ENCODE results near the gene ERVV-1. TPM values are rescaled to one million over a fixed set of nuclear protein-coding genes. Genes with fewer than 3 reads are reported as not detected.
A peak's percentile ranks its signal among the peaks of the same experiment; 100 is the strongest.
"Not testable (repeated sequence)": the region's sequence is repeated elsewhere in the genome, so short reads cannot be mapped to it uniquely, and the experiment has no call there.

ERVV-1 gene, protein sequence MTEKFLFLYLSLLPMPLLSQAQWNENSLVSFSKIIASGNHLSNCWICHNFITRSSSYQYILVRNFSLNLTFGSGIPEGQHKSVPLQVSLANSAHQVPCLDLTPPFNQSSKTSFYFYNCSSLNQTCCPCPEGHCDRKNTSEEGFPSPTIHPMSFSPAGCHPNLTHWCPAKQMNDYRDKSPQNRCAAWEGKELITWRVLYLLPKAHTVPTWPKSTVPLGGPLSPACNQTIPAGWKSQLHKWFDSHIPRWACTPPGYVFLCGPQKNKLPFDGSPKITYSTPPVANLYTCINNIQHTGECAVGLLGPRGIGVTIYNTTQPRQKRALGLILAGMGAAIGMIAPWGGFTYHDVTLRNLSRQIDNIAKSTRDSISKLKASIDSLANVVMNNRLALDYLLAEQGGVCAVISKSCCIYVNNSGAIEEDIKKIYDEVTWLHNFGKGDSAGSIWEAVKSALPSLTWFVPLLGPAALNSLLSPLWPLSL
- total RNA-seq, result not detected

DNA sequence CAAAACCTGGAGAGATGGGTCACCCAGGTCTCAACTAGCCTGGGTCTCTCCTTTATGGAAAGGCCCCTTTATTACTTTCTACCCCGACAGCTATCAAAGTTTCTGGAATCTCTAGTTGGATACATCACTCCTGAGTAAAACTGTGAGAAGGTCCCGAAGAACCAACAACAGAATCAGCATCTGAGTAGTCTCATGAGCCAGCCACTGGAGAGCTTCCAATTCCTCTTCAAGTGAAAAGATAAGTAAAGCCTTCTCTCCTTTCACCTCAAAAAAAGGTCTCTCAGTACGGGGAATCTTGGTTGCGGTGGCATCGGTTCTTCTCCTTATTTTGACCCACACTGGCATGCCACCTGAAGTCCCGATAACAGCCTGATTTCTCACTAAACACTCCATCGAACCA is at the start of gene ERVV-1:
ERVV-1 (plus strand) TSS at position 301 of the 400 bp plus-strand sequence. CDS start 170 bp downstream, outside the sequence.
- no peak for DNase-seq

DNA sequence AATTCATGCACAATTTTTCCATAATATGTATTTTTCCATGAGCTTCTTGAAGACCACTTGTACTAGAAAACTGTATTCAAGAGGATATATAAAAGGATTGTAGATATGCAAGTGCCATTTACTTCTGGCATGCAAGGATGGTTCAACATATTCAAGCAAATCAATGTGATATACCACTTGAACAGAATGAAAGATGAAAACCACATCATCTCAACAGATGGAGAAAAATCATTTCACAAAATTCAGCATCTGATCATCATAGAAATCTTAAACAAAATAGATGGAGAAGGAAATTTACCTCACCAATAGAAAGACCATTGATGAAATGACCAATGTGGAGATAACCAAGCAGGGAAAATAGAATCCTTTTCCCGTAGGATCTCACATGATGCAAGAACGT is 45.9 kb upstream of the ERVV-1 start:
- no peak for DNase-seq

DNA sequence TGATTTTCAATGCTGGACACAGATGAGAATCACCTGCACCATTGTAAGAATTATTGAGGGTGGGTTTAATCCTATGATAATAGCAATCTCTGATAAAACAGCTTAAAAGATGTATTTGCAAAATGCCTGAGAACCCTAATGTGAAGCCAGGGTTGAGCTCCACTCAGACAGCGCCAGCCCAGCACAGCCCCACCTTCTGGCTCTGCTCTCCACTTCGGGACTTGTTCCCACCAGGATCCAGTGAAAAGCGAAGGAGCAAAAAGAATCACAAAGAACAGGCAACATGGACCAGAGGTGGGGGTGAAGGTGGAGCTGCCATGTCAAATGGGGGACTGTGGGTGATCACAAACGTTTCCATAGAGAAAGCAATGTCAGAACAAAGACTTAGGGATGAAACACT is 32.4 kb upstream of the ERVV-1 start:
- no peak for DNase-seq

DNA sequence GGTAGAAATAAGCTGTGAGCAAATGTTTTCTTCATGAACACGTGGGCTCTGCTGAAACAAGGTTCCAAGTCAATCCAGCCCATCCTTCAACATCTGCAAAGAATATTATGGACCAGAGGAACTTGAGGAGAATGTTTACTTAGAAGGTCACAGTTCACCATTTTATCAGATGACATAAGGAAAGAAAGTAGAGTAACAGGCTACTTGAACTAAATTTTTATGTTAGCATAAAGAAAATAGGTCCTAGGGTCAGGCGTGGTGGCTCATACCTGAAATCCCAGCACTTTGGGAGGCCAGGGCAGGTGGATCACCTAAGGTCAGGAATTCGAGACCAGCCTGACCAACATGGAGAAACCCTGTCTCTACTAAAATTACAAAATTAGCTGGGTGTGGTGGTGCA is 30.6 kb upstream of the ERVV-1 start:
- not testable (repeated sequence) for DNase-seq

DNA sequence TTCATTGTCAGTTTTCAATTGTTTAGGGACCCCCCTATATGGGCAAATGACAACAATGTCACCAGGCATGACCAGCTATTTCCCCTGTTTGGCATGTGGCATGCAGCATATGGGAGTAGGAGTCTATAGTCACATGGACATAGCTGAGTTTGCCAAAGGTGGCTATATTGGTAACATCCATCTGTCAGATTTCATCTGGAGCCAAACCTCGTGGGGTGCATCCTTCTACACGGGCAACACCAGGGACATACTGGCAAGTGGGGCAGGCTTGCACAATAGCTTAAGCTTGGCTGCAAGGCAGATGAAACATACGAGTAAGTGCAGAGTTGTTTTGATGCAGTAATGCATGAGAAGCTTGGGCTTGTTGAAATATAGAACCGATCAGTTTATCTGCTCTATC is 26.5 kb upstream of the ERVV-1 start:
- DNase-seq, result no peak

DNA sequence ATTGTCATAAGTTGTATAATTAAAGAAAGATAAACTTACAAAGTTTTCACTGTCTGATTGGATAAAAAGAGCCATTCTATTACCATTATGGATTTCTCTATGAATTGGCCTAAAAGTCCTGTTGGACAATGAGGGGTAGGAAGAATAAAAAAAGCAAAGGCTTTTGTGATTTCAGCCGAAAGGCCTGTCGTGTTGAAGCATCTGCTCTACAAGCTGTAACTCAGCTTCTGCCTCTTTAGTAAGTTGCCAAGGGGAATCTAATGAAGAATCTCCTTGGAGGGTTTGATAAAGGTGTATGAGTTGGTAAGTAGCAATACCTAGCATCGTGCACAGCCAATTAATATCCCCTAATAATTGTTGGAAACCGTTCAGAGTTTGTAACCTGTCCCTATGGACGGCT is 25.2 kb upstream of the ERVV-1 start:
- no peak for DNase-seq

DNA sequence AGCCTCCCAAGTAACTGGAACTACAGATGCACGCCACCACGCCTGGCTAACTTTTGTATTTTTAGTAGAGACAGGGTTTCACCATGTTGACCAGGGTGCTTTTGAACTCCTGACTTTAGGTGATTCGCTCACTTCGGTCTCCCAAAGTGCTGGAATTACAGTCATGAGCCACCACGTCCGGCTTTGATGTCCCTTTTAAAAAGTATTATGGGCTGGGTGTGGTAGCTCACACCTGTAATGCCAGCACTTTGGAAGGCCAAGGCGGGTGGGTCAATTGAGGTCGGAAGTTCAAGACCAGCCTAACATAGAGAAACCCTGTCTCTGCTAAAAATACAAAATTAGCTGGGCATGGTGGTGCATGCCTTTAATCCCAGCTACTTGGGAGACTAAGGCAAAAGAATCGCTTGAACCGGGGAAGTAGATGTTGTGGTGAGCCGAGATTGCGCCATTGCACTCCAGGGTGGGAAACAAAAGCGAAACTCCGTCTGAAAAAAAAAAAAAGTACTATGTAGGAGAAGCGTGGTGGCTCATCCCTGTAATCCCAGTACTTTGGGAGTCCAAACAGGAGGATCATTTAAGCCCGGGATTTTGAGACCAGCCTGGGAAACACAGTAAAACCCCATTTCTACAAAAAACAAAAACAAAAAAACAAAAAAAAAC is 22.8 kb upstream of the ERVV-1 start:
- no peak for DNase-seq

DNA sequence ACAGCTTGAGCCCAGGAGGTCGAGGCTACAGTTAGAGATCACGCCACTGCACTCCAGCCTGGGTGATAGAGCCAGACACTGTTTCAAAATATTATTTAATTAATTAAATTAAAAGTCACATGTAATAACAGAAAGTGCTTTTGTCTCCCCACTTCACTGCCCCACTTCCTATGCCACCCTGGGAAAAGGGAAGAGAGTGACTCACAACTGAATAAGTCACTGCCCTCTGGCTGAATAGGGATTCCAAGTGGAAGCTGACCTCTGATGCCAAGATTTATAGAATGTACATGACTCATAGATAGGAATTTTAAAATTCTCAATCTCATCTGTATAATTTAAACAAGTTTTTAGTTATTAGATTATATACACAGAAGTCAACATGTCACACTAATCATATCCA is 22.2 kb upstream of the ERVV-1 start:
- DNase-seq, result no peak

DNA sequence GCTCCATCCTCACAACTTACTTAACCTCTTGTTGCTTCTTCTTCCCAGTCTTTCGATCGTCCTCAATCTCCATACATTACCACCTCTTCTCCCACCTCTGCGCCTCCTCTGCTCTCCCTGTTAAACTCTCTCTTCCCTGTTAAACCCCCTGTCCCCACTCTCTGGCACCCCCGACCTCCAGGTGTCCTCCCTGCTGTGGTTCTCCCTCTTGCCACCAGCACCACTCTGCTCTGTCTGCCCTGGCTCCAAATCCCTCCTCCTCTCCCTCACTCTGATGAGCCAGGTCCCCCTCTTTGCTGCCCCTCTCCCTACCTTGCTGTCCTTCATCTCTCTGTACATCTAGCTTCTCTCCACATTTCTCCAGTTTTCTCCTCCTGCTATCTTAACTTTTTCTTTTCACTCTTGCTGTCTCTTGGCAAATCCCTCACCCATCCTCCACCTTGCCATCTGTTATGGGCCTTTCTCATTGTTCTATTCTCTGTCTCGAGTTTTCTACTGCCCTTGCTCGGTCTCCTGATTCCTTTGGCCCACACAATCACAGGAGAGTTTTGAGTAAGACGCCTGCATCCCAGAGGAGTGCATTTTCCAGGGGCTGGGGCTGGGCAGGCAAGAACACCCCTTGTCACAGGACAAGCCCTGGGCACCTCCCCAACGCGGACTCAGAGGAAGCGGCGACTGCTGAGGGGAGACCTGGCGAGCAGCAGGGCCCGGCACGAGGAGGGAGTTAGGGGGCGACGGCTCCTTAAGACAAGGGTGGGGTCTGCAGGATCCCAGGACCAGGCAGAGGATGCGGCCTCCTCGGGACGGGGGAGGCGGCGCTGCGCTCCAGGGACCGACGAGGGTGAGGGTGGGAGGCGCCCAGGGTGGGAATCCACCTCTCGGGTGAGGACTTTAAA is 21.4 kb upstream of the ERVV-1 start:
- DNase-seq, result peak; percentile 15

DNA sequence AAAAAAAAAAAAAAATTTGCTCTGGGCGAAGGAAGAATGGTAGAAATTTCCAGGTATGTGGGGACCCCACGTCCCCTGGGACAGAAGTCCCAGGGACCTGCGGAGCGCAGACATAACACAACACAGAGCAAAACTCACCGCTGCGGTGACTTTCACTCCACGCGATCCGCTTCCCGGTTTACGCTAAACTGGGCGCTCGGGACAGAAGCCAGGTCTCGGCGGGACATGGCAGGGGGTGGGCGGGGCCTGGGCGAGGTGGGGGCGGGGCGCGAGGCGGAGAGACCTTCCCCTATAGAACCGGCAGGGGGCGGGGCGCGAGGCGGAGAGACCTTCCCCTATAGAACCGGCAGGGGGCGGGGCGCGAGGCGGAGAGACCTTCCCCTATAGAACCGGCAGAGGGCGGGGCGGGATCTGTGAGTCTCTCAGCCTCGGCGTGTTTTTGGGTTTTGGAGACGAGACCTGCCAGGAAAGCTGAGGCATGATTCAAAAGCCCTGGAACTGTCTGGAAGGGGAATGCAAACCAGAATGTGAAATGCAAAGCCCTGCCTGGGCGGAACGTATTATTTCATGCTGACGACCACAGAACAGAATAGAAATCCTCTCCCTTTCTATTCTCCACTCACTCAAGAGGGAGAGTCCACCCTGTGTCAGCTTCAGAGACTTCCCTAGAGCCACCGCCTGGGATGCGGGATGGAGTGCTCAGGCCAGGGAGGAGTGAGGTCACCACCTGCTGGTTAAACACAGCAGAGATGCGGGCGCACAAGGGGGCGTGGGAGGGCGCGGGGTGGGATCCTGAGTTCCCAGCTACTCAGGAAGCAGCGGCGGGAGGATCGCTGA is 20.2 kb upstream of the ERVV-1 start:
- DNase-seq, result peak; percentile 89

DNA sequence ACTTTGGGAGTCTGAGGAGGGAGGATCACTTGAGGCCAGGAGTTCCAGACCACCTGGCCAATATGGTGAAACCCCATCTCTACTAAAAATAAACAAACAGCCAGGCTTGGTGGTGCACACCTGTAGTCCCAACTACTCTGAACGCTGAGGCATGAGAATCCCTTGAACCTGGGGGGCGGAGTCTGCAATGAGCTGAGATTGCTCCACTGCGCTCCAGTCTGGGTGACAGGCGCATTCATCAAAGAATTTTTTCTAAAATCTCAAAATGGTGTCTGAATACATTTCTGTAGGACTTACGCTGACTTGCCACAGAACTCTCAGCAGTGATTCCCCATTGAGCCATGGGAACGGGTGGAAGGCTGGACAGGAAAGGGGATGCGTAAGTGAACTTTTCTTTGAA is 18.0 kb upstream of the ERVV-1 start:
- no peak for DNase-seq

DNA sequence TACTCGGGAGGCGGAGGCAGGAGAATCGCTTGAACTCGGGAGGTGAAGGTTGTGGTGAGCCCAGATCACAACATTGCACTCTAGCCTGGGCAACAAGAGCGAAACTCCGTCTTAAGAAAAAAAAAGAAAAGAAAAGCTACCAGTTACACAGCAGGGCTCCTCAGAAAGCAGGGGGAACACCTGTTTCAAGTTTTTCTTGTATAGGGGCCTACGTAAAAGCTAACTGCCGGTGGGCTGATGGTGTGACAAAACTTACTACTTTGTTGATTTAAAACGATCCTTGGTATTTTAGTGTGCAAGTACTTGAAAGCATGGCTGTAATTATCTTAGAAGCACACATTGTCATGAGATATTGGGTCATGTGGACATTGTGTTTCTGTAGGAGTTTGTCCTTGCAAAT is 15.7 kb upstream of the ERVV-1 start:
- no peak for DNase-seq

DNA sequence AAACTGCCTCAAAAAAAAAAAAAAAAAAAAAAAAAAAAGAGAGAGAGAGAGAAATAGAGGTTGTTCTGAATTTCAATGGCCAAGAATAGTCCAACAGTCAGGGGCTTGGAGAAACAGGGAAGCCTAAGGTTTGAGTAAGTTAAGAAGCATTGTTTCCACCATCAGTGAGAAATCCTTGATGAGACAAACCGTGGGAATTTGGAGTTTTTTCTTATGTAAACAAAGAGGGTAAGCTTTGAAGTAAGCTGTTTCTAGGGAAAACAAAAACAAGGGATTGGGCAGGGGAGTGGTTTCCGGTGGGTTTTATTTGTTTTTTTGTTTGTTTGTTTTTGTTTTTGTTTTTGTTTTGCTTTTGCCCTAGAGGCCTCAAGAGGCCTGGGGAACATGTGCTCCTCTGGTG is 11.2 kb upstream of the ERVV-1 start:
- no peak for DNase-seq

DNA sequence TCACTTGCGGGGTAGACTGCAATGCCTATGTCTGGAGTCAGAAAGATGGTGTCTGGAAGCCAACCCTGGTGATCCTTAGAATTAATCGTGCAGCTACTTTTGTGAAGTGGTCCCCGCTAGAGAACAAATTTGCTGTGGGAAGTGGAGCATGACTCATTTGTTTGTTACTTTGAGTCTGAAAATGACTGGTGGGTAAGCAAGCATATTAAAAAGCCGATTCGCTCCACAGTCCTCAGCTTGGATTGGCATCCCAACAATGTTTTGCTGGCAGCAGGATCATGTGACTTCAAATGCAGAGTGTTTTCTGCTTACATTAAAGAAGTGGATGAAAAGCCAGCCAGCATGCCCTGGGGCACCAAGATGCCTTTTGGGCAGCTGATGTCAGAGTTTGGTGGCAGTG is 9.5 kb upstream of the ERVV-1 start:
- DNase-seq, result no peak

DNA sequence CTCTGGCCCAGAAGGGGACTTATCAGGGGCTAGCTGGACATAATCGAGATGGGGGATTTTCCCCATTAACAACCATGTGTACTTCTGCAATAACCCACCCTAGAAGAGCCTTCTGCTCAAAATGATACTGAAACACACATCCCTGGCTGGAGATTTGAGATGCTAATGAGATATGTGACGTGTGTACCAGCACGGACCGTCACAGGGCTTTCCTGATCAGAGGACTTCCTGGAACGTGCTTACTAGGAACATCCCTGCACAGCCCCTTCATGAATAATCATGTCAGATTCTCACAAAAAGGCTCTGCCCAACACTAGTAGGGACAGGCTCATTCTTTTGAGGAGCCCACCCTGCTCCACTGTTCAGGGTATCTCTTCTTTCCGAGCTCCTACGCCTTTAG is 6.5 kb upstream of the ERVV-1 start:
- no peak for DNase-seq

DNA sequence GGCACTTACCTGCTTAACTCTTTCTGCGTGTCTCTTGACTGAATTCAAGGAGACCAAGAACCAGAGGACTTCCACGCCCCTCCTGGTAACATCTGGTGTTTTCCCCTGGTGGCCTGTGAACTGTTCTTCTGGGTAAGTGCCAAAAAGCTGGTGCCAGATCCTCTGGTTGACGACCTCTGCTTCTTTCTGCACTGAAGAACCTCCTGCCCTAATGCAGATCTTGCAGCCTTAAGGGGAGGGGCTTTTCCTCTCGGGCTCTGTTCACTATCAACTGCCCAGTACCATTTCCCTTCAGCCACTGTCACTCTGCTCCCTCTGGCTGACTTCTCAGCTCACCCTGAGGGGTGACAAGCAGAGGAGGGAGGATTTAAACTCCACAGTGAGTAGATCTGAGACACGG is 6.1 kb upstream of the ERVV-1 start:
- DNase-seq, result no peak

DNA sequence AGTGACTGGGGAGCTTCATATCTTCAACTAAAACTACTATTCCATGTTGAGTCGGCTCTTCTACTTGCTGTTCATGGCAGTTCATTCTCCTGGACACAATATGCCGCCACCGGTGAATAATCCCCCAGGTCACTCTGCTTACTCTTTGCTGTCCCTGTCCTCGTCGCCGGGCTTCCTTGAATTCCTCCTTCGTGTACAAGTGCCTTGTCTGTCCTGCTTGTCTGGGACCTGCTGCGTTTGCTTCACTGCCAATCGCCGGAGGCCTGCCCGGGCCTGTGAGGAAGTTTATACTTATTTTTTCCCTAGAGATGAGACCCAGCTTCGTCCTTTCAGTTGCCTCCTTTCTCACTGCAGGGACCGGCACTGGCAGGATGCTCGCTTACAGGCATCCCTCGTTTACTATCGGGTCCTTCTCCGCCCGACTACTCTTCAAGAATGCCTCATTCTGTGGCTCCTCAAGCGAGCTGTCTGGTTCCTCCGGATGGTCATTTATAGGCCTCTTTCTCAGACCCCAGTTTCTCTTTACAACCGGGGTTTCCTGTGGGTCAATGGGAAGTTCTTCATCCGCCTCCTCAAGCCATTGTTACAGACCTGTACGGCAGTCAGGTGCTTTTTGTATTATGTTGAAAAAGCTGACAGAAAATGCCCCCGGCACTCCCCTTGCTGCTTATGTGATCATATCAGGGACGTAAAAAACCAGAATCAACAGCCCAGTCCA is 5.5 kb upstream of the ERVV-1 start:
- DNase-seq, result no peak

DNA sequence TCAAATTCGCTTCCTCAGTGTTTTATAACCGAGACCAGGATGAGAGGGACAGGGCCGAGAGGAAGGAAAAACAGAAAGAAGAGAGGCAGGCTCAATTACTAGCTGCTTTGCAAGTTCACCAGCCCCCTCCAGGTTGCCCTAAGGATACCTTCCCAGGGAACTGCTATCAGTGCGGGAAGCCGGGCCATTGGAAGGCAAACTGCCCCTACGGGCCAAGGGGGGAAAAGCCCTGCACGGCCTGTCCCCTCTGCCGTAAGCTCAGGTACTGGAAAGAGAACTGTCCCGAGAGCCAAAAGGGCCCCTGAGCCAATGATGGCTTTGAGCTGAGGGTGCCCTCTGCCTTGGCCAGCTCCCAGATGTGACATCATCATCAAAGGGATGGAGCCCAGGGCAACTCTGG is 3.2 kb upstream of the ERVV-1 start:
- no peak for DNase-seq

DNA sequence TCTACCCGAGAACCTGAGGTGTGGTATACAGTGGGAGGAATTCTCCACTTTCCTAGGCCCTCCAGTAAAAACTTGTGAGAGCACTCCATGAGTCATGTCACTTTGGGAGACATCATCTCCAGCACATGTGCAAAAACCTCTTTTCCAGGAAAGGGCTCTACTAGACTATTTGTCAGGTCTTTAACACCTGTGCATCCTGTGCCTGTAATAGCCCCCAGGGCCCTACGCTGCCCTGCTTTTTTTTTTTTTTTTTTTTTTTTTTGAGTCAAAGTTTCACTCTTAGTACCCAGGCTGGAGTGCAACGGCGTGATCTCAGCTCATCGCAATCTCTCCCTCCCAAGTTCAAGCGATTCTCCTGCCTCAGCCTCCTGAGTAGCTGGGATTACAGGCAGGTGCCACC is 1.7 kb upstream of the ERVV-1 start:
- no peak for DNase-seq

DNA sequence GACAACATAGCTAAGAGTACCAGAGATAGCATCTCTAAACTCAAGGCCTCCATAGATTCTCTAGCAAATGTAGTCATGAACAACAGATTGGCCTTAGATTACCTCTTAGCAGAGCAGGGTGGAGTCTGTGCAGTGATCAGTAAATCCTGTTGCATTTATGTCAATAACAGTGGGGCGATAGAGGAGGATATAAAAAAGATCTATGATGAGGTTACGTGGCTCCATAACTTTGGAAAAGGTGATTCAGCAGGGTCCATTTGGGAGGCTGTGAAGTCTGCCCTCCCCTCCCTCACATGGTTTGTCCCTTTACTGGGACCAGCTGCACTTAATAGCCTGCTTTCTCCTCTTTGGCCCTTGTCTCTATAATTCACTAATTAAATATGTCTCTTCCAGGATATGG is 1.4 kb downstream of the ERVV-1 start:
- DNase-seq, result no peak

DNA sequence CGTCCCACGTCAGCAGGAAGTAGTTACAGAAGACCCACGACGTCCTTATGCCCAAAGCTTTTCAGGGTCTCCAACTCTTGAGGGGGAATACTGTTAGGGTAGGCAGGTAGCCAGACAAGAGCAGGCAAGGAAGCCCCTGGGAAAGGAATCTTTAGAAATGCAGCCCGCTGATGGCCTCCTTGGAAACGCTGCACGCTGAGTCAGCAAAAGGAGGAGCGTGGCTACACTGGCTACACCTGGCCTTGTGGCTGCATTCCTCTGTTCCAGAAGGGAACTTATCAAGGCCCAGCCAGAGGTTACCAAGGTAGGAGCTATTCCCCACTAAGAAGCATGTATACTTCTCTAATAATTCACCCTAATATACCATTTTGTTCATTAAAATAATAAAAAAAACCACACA is 2.0 kb downstream of the ERVV-1 start:
- no peak for DNase-seq

Measured in tongue (tissue), 2 donors.